Lung (tissue), 12 donors: ENCODE data around the gene NFE2L1. TPM values are rescaled to one million over a fixed set of nuclear protein-coding genes. Genes with fewer than 3 reads are reported as not detected.
A peak's percentile ranks its signal among the peaks of the same experiment; 100 is the strongest.

Experiments
- ATAC-seq: fragments of 200-7000 bp; cut with Tn5 transposase; one replicate; pipeline ENCODE4 v1.9.1; 2020; ENCODE audit warnings: moderate number of reproducible peaks; ENCODE audit not compliant: insufficient read depth, low FRiP score
- DNase-seq, 3 donors: peaks; one replicate each; pipeline ENCODE4 v3.0.0-alpha.2; 2013 to 2017
- H3K27ac ChIP-seq, 2 donors: one replicate each; pipeline ENCODE4 v1.5.1; 2013; ENCODE audit warnings: mild to moderate bottlenecking in 2 of 2, moderate library complexity in 2 of 2, control low read depth in 1 of 2, inconsistent platforms in 1 of 2, low read depth in 1 of 2, low read length in 1 of 2
- H3K27me3 ChIP-seq, 3 donors: one replicate each; pipeline ENCODE4 v1.5.1; 2013; ENCODE audit warnings: low read length in 2 of 3; ENCODE audit not compliant: control insufficient read depth in 3 of 3, insufficient read depth in 3 of 3
- H3K36me3 ChIP-seq, 4 donors: one replicate each; pipeline ENCODE4 v1.5.1; 2013; ENCODE audit warnings: low read length in 4 of 4, mild to moderate bottlenecking in 1 of 4, moderate library complexity in 1 of 4; ENCODE audit not compliant: control insufficient read depth in 4 of 4, insufficient read depth in 4 of 4
- H3K4me1 ChIP-seq, 5 donors: one replicate each; pipeline ENCODE4 v1.5.1; 2013; ENCODE audit warnings: low read length in 5 of 5, mild to moderate bottlenecking in 2 of 5, moderate library complexity in 1 of 5; ENCODE audit not compliant: control insufficient read depth in 5 of 5, insufficient read depth in 5 of 5
- H3K4me3 ChIP-seq: one replicate; pipeline ENCODE4 v1.5.1; 2013; ENCODE audit warnings: mild to moderate bottlenecking, control low read depth, moderate library complexity
- H3K9ac ChIP-seq, 2 donors: one replicate each; pipeline ENCODE4 v1.5.1; 2013; ENCODE audit warnings: low read length in 2 of 2, control low read depth in 1 of 2; ENCODE audit not compliant: insufficient read depth in 1 of 2
- H3K9me3 ChIP-seq, 4 donors: one replicate each; pipeline ENCODE4 v1.5.1; 2013; ENCODE audit warnings: low read length in 3 of 4, mild to moderate bottlenecking in 1 of 4, moderate library complexity in 1 of 4; ENCODE audit not compliant: control insufficient read depth in 4 of 4, insufficient read depth in 3 of 4
- WGBS, 2 donors: extraction: QIAGEN DNeasy Blood & Tissue Kit; methylation state at CpG; one replicate each; pipeline ENCODE4 v1.1.7; 2013; 5-methylcytosine and 5-hydroxymethylcytosine counted together
- polyA plus RNA-seq, 2 donors: library from polyadenylated mRNA; stranded (reverse); fragments of 200-250 nt; gene quantifications; one replicate each; pipeline ENCODE4 v1.2.1, GENCODE V29; 2013
- total RNA-seq, 2 donors: library from RNA; depleted of rRNA in 1 of 2; stranded (reverse); fragments of >200 nt in 1 of 2; gene quantifications; one replicate each; pipeline ENCODE4 v1.2.1, GENCODE V29; 2014 to 2021
- TF ChIP-seq, protein P1 (sequence below): IDR thresholded peaks from 2 replicates; pipeline ENCODE4 v1.5.1; 2012; ENCODE audit warnings: mild to moderate bottlenecking; ENCODE audit errors: control extremely low read depth, extremely low read depth
- donor health status: control.
- donor health status: control.
- donor health status: Bipolar disorder and iron deficiency.
- donor health status: healthy.
- donor health status: DM: yes; HTN: yes; CAD: no.

The NFE2L1 gene
- total and polyA plus RNA-seq, 4 donors, result 68.8 to 135 (median 87.1) TPM

DNA sequence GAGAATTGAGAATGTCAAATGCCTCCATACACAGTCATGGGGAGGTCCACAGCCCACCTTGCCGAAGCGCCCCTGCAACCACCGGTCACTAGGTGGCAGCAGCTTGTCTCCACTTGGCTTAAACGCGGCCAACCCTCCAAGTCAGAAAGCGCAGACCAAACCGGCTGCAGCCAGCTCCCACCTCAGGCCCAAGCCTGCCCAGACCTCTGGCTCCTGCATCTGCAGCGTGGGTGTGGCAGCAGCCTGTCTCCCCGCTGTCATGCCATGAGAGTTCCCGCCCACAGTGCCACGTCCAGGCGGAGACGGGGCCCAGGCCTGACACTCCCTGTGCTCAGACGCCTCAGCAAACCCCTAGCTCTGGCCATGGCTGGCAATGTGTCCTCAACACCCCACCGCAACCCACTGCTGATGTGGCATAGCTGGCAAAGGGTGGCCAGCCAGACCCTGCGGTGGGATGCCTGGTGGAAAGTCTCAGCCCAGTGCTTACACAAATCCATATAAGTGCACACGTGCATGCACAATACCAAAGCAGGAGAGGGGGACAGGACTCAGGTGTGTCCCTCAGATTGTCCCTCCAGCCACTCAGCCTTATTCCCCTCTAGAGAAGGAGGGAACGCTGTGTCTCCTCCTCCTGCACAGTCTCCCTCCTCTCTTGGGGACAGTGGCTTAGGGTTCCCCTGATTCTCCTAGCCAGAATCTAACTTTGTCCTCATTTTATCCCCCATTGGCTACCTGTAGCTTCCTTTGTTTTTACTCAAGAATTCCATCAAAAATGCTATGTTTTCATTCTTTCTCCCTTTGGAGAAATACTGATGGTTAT, 21.4 kb upstream of the NFE2L1 start:
- Histone ChIP-seq H3K27ac (no peak overlapping the region), H3K4me1 (peaks cover 0 to 34% (median 14%) of the 10 kb centered on the region in 5 donors), H3K9ac (no peak overlapping the region), H3K36me3 (no peaks in the 10 kb centered on the region), H3K27me3 (peaks cover 0 to 20% (median 5%) of the 10 kb centered on the region in 3 donors), H3K9me3 (no peaks in the 10 kb centered on the region), H3K4me3 (no peak overlapping the region)
- TF ChIP-seq, protein P1, sequence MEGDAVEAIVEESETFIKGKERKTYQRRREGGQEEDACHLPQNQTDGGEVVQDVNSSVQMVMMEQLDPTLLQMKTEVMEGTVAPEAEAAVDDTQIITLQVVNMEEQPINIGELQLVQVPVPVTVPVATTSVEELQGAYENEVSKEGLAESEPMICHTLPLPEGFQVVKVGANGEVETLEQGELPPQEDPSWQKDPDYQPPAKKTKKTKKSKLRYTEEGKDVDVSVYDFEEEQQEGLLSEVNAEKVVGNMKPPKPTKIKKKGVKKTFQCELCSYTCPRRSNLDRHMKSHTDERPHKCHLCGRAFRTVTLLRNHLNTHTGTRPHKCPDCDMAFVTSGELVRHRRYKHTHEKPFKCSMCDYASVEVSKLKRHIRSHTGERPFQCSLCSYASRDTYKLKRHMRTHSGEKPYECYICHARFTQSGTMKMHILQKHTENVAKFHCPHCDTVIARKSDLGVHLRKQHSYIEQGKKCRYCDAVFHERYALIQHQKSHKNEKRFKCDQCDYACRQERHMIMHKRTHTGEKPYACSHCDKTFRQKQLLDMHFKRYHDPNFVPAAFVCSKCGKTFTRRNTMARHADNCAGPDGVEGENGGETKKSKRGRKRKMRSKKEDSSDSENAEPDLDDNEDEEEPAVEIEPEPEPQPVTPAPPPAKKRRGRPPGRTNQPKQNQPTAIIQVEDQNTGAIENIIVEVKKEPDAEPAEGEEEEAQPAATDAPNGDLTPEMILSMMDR, result peak; percentile 71
- peak; percentile 10 for ATAC-seq
- peak; percentile 89 to 96 (median 92) for DNase-seq
- 27 to 33% methylated on average over 18 of the region's 18 CpGs for WGBS, 2 donors

DNA sequence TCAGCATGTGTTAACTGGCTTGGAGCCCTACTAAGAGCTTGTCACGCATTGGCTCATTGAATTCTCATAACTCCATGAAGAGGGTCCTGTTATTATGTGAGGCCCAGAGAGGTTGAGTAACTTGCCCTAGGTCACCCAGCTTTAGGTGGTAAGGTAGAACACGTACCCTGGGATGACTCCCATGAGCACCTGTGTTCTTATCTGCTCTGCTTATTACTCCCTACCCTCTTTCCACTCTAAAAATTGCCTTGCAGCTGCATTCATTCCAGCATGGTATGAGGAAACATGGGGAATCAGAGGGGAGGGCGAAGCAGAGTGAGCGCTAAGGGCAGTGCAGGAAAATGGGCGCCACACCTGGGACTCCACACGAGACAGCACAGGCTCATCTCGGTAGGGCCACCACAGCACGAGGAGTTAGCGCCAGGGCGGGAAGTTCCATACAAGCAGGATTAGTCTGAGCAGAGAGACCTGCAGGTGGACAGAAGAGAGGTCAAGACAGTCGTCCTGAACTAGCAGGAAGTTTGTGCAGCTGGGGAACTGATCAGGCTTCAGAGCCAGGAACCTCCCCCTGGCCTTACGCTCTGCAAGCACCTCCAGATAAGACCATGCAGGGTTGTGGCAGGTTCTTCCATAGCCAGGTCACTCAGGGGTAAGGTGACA, 20.7 kb upstream of the NFE2L1 start:
- ATAC-seq (no peak), DNase-seq (no peak)
- H3K36me3 ChIP-seq, result peaks cover 0 to 4% (median 0%) of the 10 kb centered on the region in 4 donors
- 90 to 91% methylated on average over 12 of the region's 12 CpGs for WGBS, 2 donors
- peaks cover 0 to 17% (median 2%) of the 10 kb centered on the region in 3 donors for H3K27me3 ChIP-seq
- H3K4me3 ChIP-seq, result no peak overlapping the region
- no peak overlapping the region for H3K9ac ChIP-seq
- no peaks in the 10 kb centered on the region for H3K9me3 ChIP-seq
- TF ChIP-seq, protein P1, result no peak
- H3K4me1 ChIP-seq, result peaks cover 0 to 34% (median 14%) of the 10 kb centered on the region in 5 donors
- no peak overlapping the region for H3K27ac ChIP-seq

DNA sequence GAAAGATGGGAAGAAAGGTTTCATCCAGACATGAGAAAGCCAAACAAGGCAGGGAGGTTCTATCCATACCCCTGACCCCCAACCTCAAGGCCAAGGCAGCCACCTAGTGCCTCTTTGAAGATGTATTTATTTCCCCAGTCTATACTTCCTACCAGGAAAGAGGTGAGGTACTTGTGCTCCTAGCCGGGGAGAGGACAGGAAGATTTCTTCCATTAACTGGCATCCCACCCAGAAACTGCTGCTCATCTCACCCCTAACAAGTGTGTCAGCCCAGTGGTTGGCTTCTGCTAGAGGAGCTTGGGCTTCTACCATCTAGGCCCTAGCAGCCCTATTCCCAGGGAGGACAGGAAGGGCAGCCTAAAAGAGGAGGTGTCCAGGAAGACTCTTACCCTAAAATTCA, 19.4 kb upstream of the NFE2L1 start:
- no peak overlapping the region for H3K27ac ChIP-seq
- TF ChIP-seq, protein P1, result no peak
- 67 to 88% methylated on average over 1 of the region's 1 CpG for WGBS, 2 donors
- H3K36me3 ChIP-seq, result peaks cover 0 to 4% (median 0%) of the 10 kb centered on the region in 4 donors
- peaks cover 0 to 29% (median 12%) of the 10 kb centered on the region in 5 donors for H3K4me1 ChIP-seq
- no peak for DNase-seq
- no peak for ATAC-seq
- H3K27me3 ChIP-seq, result peaks cover 0 to 8% (median 2%) of the 10 kb centered on the region in 3 donors
- H3K4me3 ChIP-seq, result no peak overlapping the region
- H3K9ac ChIP-seq, result no peak overlapping the region
- no peaks in the 10 kb centered on the region for H3K9me3 ChIP-seq
